IPS-20b (cell line): Measurements from ENCODE around the gene TIMM44.
A peak's percentile ranks its signal among the peaks of the same experiment; 100 is the strongest.

ENCODE experiments used
- H3K27ac ChIP-seq: one replicate; pipeline ENCODE4 v1.5.1; 2013; ENCODE audit warnings: low read length
- H3K27me3 ChIP-seq: 2 replicates; pipeline ENCODE4 v1.6.1; 2013; ENCODE audit warnings: mild to moderate bottlenecking, low read length, inconsistent platforms; ENCODE audit not compliant: insufficient read depth
- H3K36me3 ChIP-seq: 2 replicates; pipeline ENCODE4 v1.6.1; 2013; ENCODE audit warnings: low read depth, mild to moderate bottlenecking, inconsistent platforms, low read length, moderate library complexity; ENCODE audit not compliant: insufficient read depth
- H3K4me1 ChIP-seq: 2 replicates; pipeline ENCODE4 v1.6.1; 2013; ENCODE audit warnings: mild to moderate bottlenecking, control low read depth, inconsistent platforms, low read length, moderate library complexity; ENCODE audit not compliant: insufficient read depth
- H3K4me3 ChIP-seq: 2 replicates; pipeline ENCODE4 v1.5.1; 2013; ENCODE audit warnings: mild to moderate bottlenecking, low read length, inconsistent platforms
- H3K9ac ChIP-seq: 2 replicates; pipeline ENCODE4 v1.6.1; 2013; ENCODE audit warnings: low read depth, mild to moderate bottlenecking, inconsistent platforms, low read length, moderate library complexity
- H3K9me3 ChIP-seq: 2 replicates; pipeline ENCODE4 v1.6.1; 2013; ENCODE audit warnings: mild to moderate bottlenecking, low read depth, low read length, inconsistent platforms; ENCODE audit not compliant: insufficient read depth

The TIMM44 gene

DNA sequence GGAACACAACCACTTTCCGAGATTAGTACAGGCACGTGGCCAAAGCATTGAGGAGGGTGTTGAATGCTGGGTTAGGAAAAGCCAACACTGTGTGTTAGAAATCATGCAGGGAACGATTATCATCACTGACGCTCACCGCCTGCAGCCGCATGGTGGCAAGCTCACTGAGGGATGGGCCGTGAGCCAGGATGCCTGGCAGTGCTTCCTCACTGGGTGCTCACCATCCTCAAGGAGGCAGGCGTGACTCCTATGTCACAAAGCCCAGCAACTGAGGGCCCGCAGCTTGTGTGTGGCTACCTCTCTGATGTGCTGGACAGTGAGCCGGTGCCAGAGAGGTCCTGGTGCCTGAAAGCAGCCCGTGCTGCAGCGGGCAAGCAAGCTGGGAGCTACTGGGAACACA lies 30.4 kb upstream of the TIMM44 start:
- no peak overlapping the region for H3K9ac ChIP-seq
- no peak overlapping the region for H3K4me3 ChIP-seq
- peaks cover 76% of the 10 kb centered on the region for H3K36me3 ChIP-seq
- peaks cover 3% of the 10 kb centered on the region; the same call in 1 of the 2 replicates for H3K4me1 ChIP-seq
- H3K27me3 ChIP-seq = no peaks in the 10 kb centered on the region
- H3K27ac ChIP-seq = no peak overlapping the region
- H3K9me3 ChIP-seq = no peaks in the 10 kb centered on the region

DNA sequence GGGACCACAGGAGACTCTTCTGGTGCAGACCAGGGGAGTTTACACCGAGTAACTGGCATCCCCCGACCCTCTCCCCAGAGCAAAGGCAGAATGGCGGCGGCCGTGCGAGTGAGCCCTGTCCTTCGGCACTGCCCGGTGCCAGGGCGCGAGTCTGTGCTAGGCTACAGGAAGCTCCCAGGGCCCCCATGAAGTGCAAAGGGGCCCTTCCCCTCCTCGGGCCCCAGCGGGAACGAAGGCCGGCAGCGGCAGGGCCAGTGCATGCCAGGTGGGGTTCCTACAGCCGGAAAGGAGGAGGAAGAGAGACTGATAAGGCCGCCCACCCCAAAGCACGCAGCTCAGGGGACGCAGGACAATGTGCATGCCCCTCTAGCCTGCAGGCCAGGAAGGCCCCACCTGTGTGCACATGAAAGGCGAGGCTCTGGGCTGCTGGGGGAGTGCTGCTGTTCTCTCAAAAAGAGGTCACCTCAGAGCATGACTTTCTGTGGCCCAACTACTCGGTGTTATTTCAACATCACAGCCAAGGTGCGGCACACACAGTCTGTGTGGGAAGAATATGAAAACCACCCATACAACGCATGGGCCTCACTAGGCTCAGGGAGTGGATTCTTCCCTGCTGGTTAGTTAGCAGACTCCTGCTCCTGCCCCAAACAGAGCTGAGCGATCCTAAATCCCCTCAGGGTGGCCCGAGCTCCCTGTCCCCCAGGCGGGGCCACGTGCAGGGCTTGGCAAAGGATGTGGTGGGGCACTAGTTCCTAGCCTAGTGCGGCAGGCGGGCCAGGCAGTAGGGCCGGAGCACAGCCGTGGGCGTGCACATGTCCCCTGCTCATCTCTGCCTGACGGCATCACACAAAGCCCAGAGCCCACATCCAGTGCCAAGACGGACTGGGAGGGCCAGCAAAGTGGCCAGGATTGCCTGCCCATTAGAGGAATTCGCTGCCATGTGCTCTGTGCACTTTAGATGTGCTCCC lies 28.4 kb upstream of the TIMM44 start:
- H3K27me3 ChIP-seq = no peaks in the 10 kb centered on the region
- H3K36me3 ChIP-seq = peaks cover 76% of the 10 kb centered on the region
- H3K9ac ChIP-seq = 0 out of 2 replicates have a peak overlapping the region, but pooled peaks have one; percentile 1
- H3K27ac ChIP-seq = no peak overlapping the region
- no peaks in the 10 kb centered on the region for H3K9me3 ChIP-seq
- H3K4me1 ChIP-seq = peaks cover 6% of the 10 kb centered on the region; the same call in 1 of the 2 replicates
- no peak overlapping the region for H3K4me3 ChIP-seq

DNA sequence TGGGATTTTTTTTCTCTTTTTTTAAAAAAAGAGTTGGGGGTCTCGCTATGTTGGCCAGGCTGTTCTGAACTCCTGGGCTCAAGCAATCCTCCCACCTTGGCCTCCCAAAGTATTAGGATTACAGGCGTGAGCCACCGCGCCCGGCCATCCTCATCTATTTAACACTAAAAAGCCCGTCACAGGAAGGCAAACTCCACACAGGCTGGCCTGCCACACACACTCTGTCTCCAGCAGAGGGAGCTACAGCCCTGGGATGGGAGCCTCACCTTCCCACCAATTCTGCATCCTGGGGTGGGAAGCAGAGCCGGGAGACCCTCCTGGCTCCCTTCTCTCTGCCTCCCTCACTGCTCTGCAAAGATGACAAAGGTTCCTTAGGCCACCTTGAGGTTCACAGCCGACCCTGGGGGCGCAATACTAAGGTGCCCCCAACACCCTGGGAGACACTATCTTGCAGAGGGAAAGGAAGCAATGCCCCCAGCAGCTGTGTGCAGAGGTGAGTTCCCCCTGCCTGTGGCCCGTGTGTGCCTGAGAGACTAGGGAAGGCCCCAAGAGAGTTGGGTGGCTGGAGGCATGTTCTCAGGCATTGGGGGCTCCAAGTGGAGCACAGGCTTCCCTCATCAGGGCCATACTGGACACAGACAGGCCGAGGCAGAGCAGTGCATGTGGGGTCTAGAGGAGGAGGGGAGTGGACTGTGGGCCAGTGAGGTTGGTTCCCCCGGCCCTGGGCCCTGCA lies 27.4 kb upstream of the TIMM44 start:
- Histone ChIP-seq H3K9ac (0 out of 2 replicates have a peak overlapping the region, but pooled peaks have one; percentile 1), H3K4me1 (peaks cover 6% of the 10 kb centered on the region; the same call in 1 of the 2 replicates), H3K9me3 (no peaks in the 10 kb centered on the region), H3K4me3 (no peak overlapping the region), H3K36me3 (peaks cover 80% of the 10 kb centered on the region), H3K27me3 (no peaks in the 10 kb centered on the region), H3K27ac (no peak overlapping the region)

DNA sequence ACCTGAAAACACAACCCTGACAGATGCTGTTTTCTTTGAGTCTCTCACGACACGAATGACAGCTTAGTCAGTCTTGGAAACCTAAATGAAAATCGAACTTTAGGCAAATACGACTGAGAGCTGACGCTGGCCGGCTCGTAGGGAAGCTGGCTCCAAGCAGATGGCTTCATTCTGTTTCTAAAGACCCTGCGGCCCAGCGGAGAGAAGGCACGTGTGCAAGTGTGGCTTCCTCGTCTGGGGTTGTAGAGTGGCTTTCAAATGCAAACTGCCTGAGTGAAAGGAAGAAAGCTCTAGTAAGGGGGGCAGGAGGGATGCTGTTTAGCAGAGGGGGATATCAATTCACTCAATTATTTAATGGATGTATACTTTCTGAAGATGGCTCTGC lies 26.1 kb upstream of the TIMM44 start:
- H3K27ac ChIP-seq = no peak overlapping the region
- no peaks in the 10 kb centered on the region for H3K27me3 ChIP-seq
- H3K9me3 ChIP-seq = no peaks in the 10 kb centered on the region
- H3K4me3 ChIP-seq = no peak overlapping the region
- peaks cover 6% of the 10 kb centered on the region; the same call in 1 of the 2 replicates for H3K4me1 ChIP-seq
- peaks cover 81% of the 10 kb centered on the region for H3K36me3 ChIP-seq
- H3K9ac ChIP-seq = peak overlapping the region; percentile 31; the same call in 1 of the 2 replicates

DNA sequence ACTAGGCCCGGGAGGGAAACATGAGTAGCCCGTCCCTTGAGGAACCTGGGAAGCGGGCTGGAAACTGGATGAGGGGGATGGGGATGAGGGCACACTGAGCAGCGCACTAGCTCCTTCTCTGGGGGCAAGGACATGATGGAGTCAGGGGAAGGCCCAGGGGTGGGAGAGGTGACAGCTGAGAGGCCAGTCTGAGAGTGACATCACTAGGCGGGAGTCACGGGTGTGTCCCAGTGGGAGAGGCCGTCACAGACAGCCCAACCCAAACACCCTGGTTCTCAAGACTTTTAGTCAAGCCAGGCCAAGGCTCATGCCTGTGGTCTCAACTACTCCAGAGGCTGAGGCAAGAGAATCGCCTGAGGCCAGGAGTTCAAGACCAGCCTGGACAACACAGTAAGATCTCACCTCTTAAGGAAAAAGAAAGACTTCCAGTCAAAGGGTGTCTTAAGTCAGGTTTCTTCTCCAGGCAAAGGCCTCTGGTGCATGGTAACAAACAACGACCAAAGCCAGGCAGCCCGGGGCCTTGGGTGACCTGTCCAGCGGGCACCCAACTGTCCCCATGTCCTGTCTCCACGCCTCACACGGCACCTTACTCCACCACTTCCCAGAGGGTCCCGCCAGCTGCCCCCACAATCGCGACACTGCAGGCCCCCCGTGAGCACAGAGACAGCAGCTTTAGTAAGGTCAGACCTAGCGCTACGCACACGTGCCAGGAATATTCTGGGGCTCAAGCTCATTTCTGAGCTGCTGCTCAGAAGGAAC lies 25.5 kb upstream of the TIMM44 start:
- peaks cover 81% of the 10 kb centered on the region for H3K36me3 ChIP-seq
- H3K9ac ChIP-seq = peak overlapping the region; percentile 31; the same call in 1 of the 2 replicates
- peak overlapping the region; percentile 38 for H3K27ac ChIP-seq
- H3K27me3 ChIP-seq = no peaks in the 10 kb centered on the region
- H3K4me1 ChIP-seq = peaks cover 6% of the 10 kb centered on the region; the same call in 1 of the 2 replicates
- no peaks in the 10 kb centered on the region for H3K9me3 ChIP-seq
- H3K4me3 ChIP-seq = no peak overlapping the region

DNA sequence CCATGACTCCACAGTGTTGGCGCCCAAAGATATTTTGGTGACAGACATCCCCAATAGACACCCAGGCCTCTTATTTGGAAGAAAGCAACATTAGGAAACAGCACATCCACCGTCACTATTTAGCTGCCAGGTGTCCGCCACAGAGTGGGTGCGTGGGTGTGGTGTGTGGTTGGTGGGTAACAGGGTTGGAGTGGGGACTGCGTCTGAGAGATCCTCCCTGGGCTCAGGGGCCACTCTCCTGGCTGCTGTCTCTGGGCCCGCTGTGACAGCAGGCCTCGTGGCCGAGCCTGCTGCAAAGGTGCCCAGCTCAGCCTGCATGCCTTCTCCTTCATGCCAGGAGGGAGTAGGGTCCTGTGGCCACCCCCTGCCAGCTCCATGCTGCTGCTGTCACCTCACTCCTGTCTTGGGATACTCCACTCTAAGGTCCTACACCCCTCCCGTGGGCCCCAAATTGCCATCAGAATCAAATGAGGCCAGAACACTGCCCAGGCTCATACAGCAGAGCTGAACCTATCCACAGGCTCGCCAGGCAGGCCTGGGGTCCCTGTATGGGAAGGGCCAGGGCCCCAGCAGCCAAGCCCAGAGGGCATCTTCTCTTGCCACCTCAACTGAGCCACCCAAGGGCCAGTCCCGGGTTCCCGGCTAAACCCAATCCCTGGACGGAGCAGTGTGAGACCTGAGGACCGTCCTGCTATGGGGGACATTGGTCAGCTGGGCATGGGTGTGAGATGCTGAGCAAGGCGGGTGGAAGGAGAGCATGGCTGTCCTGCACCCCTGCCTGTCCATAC lies 24.7 kb upstream of the TIMM44 start:
- Histone ChIP-seq H3K4me3 (no peak overlapping the region), H3K27me3 (no peaks in the 10 kb centered on the region), H3K36me3 (peaks cover 81% of the 10 kb centered on the region), H3K4me1 (peaks cover 6% of the 10 kb centered on the region; the same call in 1 of the 2 replicates), H3K9ac (0 out of 2 replicates have a peak overlapping the region, but pooled peaks have one; percentile 31), H3K27ac (peak overlapping the region; percentile 38), H3K9me3 (no peaks in the 10 kb centered on the region)

DNA sequence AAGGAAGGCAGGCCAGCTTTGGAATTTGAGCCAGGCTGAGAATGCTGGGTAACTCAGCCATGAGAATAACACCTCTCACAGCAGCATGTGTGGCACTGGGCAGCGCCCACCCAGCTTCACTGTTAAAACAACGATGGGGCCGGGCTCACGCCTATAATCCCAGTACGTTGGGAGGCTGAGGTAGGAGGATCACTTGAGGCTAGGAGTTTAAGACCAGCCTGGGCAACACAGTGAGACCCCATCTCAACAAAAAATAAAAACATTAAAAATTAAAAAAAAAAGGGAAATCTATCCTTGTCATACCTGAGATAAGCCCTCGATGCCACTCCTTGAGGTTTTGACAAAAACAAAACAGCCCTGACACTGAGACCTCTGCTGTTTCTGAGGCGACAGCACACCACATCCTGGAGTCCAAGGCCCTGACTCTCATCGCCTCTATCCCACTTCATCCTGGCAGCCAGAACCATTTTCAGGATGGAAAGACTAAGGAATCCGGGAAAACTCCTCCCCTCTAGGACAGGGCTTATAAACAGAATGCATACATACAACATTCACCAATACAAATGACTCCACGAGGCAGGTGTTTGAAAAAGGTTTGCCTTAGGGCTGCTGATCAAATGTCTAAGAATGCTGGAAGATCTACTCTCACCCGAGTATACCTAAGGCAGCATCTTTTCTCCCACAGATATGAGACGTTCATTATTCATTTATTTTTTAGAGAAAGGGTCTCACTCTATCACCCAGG lies 22.6 kb upstream of the TIMM44 start:
- Histone ChIP-seq H3K27me3 (no peaks in the 10 kb centered on the region), H3K9me3 (no peaks in the 10 kb centered on the region), H3K4me3 (no peak overlapping the region), H3K27ac (no peak overlapping the region), H3K36me3 (peaks cover 84% of the 10 kb centered on the region), H3K9ac (no peak overlapping the region), H3K4me1 (peaks cover 6% of the 10 kb centered on the region; the same call in 1 of the 2 replicates)

DNA sequence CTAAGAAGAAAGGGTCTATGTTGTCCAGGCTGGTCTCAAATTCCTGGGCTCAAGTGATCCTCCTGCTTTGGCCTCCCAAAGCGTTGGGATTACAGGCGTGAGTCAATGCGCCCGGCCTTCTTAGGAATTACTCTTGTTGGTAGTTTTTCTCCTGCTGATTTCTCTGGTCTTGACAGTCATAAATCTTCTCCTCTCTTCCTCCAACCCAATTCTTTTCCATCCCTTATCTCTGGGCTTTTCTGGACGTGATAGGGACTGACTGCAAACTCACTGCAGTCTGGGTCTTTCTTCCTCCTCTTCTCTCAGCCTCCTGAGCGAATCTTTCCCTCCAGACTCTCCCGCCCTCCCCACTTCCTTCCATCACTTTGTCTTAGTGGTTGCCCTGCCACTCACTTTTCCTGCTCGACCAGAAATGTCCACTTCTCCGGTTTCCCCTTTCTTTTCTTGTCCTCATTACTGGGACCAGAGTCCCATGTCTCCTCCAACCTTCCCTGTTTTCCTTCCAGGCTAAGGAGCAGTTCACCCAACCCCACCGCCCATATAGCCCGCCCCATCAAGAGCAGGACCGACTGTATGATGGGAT lies 21.9 kb upstream of the TIMM44 start:
- Histone ChIP-seq H3K4me3 (no peak overlapping the region), H3K9me3 (no peaks in the 10 kb centered on the region), H3K9ac (no peak overlapping the region), H3K4me1 (peaks cover 6% of the 10 kb centered on the region; the same call in 1 of the 2 replicates), H3K27me3 (no peaks in the 10 kb centered on the region), H3K27ac (no peak overlapping the region), H3K36me3 (peaks cover 92% of the 10 kb centered on the region)

DNA sequence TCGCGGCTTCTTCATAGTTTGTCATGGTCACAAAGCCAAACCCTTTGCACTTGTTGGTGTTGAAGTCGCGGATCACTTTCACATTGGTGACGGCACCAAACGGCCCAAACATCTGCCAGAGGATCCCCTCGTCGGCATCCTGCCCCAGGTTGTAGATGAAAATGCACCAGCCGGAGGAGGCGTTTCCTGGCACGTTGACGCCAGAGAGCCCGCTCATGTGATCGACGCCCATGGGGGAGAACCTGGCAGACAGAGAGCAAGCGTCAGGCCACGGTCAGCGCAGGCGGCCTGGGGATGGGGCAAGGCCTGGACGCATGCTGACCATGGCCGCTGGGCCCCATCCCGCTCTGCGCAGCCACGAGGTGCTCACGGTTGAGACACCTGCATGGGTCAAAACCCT lies 20.1 kb upstream of the TIMM44 start:
- Histone ChIP-seq H3K27ac (no peak overlapping the region), H3K27me3 (no peaks in the 10 kb centered on the region), H3K4me1 (no peaks in the 10 kb centered on the region; the same call in 1 of the 2 replicates), H3K4me3 (no peak overlapping the region), H3K9me3 (no peaks in the 10 kb centered on the region), H3K9ac (no peak overlapping the region), H3K36me3 (peaks cover 98% of the 10 kb centered on the region)
